NOMO-1 (cell line): ENCODE measurements around the gene RIMS3.

Experiments
- DNase-seq, 2 experiments: peaks; one replicate each; lab custom pipeline; 2025; ENCODE audit not compliant: unreplicated experiment in 2 of 2; lab: John Stamatoyannopoulos, UW

The RIMS3 gene

DNA sequence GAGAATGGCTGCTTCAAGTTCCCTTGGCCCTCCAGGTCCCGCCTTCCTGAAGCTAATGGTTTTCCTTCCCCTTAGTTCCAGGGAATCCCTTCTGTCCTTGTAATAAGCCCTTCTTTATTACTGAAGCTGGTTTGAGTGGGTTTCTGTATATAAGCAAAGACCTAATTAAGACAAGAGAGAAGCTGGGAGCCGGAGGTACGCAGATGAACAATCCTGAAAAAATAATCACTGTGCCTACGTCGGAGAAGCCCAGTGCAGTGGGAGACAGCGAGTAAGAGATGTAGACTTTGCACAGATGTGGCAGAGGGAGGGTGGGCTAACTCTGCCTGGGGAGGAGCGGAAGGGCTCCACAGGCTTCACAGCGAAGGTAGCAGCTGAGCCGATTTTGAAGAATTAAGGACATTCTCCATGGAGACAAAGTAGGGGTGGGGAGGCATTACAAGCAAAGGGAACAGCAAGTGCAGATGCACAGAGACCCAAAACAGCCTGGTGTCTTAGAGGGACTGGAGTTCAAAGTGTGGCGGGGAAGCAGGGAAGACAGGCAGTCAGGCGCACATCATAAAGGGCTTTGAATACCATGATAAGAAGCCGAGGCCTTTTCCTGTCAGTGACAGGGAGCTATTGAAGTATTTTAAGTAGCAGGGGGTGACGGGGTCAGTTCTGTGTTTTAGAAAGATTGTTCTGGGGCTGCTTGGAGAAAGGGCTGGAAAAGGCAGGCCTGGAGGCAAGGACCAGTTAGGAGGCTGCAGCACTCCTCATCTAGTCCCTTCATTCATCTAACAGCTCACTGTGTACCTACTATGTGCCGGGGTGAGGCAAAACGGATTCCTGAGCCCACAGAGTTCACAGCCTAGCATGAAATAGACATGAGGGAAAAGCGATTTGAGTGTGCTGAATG lies 6.5 kb downstream of the RIMS3 start:
- DNase-seq: no peak

GRCh38 chr1:40657046-40657445 lies 8.4 kb downstream of the RIMS3 start:
- DNase-seq: no peak

- DNase-seq: no peak
These were observed 11.5 kb downstream of the RIMS3 start for GRCh38 chr1:40653851-40654537.

- no peak for DNase-seq
These were observed 12.5 kb downstream of the RIMS3 start for GRCh38 chr1:40652979-40653378.

GRCh38 chr1:40652468-40652867 lies 13.0 kb downstream of the RIMS3 start:
- DNase-seq: no peak

DNA sequence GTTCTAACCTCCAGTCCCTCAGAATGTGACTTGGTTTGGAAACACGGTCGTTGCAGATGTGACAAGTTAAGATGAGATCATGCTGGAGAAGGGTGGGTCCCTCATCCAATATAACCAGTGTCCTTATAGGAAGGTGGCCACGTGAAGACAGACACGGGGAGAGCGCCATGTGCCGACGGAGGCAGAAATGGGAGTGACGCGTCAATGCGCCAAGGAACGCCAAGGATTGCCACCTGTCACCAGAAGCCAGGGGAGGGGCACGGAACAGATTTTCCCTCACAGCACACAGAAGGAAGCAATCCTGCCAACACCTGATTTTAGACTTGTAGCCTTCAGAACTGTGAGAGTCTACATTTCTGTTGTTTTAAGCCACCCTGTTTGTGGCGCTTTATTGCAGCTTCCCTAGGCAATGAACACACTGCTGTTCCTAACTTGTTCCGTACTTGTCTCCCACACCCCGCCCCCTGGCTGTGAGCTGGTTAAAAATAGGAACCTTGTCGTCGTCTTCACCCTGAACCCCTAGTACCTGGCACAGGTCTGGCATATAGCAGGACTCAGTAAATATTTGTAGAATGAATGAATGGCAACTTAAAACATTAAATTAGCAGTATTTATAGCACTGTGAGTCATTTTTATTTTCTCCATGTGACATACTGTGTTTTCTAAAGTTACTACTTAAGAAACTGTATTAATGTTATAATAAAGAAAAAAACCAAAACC lies 14.2 kb downstream of the RIMS3 start:
- no peak for DNase-seq

GRCh38 chr1:40650075-40650474 lies 15.4 kb downstream of the RIMS3 start:
- no peak for DNase-seq

- DNase-seq: no peak
These were observed 15.9 kb downstream of the RIMS3 start for GRCh38 chr1:40649592-40649930.

DNA sequence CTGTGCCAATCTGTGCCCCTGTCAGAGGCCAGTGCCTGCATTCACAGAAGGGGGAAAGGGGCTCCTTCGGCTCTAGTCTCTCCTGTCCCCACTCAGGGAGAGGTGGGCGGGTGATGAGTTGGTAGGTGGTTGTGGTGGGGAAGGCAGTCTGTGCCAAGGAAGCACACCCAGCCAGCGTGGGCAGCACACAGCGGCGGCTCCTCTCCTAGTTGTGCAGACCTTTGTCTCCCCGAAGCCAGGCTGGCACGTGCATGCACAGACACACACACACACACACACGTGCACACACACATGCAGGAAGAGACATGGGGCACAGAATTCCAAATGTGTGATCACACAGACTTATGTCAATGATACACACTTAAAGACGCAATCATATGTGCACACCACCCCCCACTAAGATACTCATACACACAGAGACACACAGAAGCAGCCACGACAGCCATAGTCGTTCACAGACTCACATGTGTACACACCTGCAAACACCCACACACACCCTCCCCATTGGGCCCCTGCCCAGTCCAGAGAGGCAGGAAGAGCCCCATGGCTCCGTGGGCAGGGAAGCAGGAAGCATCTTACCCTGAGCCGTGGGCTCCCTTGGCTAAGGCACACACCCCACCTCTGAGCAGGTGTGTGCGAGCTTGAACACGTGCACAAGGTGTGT lies 16.4 kb downstream of the RIMS3 start:
- no peak for DNase-seq

DNA sequence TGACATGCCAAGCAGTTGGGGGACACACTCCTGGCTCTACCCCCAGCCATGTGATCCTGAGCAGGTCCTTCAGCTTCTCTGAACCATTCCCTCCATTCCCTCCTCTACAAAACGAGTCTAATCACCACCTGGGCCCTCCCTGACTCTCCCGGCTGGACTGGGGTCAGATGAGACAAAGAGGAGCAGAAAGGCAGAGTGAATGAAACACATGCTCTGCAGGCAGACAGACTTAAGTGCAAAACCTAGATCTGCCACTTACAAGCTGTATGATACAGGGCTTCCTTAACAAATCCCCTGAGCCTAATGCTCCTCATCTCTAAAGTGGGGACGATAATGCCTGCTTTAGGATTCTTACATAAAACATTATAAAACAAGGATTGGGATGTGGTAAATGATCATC lies 17.3 kb downstream of the RIMS3 start:
- no peak for DNase-seq

DNA sequence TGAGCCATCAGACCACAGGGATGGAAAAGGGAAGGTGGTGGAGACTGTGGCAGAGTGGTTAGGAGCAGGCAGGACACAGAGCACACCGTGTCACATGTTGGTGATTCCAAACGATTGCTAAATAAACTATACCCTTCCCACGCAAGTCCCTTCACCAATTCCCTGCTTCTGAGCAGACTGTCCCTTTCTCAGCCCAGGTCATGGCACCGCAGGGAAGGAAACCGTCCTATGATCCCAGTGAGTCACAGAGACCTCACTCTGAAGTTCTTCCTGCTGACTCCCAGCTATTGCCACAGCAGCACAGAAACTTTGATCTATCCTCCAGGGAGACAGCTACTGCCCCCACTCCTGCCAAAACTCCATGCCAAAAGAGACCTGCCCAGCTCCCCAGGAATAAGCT lies 19.2 kb downstream of the RIMS3 start:
- DNase-seq: no peak

DNA sequence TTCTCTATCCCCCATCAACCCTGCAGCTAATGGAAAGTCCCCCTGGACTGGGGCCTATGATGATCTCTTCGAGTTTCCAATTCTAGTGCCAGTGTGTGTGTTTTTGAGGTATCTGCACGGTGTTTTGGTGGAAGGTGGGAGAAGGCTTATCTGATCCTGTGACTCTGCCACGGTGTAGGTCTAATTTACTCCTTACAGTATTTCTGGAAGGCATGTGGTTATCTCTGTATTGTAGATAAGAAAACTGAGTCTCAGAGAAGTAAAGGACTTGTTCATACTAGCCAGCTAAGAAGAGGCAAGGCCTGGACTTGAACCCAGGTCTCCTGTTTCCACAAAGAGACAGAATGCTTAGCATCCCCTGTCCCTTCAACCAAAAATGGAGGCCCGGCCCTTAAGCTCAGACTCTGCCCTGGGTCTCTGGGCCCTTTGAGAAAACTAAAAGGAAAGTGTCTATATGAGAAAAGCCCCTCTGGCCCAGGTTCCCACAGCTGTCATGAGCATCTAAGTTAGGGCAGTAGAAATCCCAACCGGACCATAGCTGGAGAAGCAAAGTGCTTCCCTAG lies 20.3 kb downstream of the RIMS3 start:
- DNase-seq: no peak

DNA sequence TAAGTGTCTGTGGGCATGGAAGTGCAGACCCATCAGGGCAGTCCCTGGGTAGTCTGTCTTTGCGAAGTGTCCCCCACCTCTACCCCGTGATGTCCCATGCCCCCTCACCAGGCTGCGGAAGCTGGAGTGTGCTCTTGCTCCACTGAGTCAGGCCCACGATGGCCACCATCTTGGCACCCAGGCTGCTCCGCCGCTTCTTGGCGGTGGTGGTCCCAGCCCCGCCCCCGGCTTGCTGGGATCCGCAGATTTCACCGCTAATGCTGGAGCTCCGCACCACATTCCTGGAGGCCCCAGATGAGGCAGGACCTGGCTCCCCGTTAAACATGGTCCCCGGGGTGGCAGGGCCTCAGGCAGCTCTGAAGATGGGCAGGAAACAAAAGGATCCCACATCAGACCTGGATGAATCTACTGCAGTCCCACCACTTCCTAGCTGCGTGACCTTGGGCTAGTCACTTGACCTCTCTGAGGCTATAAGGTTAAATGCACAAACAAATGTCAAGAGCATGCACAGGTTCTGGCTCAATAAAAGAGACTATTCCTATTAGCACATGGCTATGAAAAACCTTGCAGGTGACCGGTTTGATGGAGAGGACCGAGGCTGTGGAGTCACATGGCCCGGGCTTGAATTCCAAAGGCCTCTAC lies 23.8 kb downstream of the RIMS3 start:
- DNase-seq: no peak

GRCh38 chr1:40640314-40641076 lies 25.0 kb downstream of the RIMS3 start:
- no peak for DNase-seq

- DNase-seq: no peak
These were observed 27.1 kb downstream of the RIMS3 start for GRCh38 chr1:40638097-40639036.

DNA sequence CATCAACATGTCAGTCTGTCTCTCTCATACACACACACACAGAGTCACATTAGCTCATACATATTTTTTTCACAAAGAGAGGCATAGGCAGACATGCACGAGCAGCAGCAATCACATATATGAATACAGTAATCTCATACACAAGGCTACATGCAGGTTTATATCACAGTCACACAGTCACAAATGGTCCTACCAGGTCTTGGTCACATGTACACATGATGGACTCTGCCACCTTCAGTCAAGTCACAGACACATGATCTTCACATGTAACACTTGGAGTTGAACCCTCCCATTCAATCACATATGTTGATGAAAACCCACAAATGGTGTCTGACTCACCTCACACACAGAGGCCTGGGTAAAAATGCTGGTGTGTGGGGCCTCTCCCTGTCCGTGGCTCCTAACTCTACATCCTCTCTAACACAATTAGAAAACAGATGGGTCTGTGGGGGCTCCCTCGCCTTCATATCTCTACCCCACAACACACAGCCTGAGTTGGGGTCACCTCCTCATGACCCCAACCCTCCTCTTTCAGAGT lies 27.9 kb downstream of the RIMS3 start:
- no peak for DNase-seq

DNA sequence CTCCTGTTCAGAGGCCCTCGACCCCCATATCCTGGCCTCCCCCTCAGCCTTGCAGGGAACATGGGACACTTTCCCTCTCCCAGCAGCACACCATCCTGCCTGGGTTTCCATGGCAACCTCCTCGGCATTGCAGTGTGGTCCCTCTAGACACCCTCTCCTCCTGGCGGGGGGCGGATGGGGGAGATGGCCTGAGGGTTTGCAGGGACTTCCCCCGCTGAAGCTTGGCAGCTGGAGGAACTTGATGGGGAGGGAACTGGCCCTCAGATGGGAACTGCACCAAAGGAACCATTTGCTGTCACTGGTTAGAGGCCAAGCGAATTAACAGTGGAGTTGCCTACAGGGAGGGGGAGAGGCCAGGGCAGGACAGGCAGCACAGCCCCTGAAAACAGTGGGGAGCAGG lies 28.7 kb downstream of the RIMS3 start:
- no peak for DNase-seq

GRCh38 chr1:40635763-40636500 lies 29.6 kb downstream of the RIMS3 start:
- no peak for DNase-seq
